ENCODE data around the gene ABCG1. TPM values are rescaled to one million over a fixed set of nuclear protein-coding genes. Genes with fewer than 3 reads are reported as not detected.

ABCG1 gene
- total RNA-seq, 1 experiment from 2014 or later: 5.6 TPM

DNA sequence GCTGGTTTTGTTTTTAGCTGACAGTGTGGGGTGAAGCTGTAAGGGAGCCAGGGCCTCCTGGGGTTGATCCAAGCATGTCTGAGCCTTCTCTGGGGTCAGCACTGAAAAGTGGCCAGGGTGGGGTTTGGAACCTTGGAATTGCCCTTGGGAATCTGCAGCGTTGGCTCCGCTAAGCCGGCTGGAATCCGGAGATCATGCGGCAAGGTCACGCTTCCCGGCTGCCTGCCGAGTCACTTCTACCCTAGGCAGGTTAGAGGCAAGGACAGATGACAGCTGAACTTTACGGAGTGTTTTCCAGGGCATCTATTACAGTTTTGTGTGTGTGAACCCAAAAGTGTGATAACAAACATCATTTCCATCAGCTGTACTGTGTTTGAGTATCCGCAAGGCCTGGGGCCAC is 17.1 kb downstream of the ABCG1 start:
- Histone ChIP-seq H3K9me2 (ENCODE audit: insufficient read depth) (no peaks in the 10 kb centered on the region), H3K9me3 (ENCODE audit: insufficient read depth, low read depth) (no peaks in the 10 kb centered on the region), H3K4me1 (replicated peaks; ENCODE audit: insufficient read depth) (peaks cover 36% of the 10 kb centered on the region), H3K4me3 (no peak overlapping the region), H3K27me3 (ENCODE audit: insufficient read depth, low read depth) (no peaks in the 10 kb centered on the region), H2AFZ (no peak overlapping the region), H3K79me2 (ENCODE audit: low read depth) (no peaks in the 10 kb centered on the region), H4K20me1 (ENCODE audit: insufficient read depth) (no peaks in the 10 kb centered on the region), H3K36me3 (ENCODE audit: low read depth) (no peaks in the 10 kb centered on the region), H3K4me2 (no peak overlapping the region), H3K27ac (no peak overlapping the region), H3F3A (ENCODE audit: insufficient read depth, low read depth) (peaks cover 10% of the 10 kb centered on the region; the same call in 1 of the 2 replicates)
- BruUV-seq (replicated peaks): no TSS peak
- intact Hi-C loops (cut with micrococcal nuclease; ENCODE audit: unreplicated experiment): no loop called here
- ChIA-PET POLR2A (ENCODE audit: unreplicated experiment) (no interaction called here), CTCF (no interaction called here)
- no peak for DNase-seq
- TF ChIP-seq EZH2 (IDR thresholded peaks at IDR 0.05; ENCODE audit: low read depth): no peak
- TF ChIP-seq, protein P1, sequence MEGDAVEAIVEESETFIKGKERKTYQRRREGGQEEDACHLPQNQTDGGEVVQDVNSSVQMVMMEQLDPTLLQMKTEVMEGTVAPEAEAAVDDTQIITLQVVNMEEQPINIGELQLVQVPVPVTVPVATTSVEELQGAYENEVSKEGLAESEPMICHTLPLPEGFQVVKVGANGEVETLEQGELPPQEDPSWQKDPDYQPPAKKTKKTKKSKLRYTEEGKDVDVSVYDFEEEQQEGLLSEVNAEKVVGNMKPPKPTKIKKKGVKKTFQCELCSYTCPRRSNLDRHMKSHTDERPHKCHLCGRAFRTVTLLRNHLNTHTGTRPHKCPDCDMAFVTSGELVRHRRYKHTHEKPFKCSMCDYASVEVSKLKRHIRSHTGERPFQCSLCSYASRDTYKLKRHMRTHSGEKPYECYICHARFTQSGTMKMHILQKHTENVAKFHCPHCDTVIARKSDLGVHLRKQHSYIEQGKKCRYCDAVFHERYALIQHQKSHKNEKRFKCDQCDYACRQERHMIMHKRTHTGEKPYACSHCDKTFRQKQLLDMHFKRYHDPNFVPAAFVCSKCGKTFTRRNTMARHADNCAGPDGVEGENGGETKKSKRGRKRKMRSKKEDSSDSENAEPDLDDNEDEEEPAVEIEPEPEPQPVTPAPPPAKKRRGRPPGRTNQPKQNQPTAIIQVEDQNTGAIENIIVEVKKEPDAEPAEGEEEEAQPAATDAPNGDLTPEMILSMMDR (conservative IDR thresholded peaks at IDR 0.05): no peak

DNA sequence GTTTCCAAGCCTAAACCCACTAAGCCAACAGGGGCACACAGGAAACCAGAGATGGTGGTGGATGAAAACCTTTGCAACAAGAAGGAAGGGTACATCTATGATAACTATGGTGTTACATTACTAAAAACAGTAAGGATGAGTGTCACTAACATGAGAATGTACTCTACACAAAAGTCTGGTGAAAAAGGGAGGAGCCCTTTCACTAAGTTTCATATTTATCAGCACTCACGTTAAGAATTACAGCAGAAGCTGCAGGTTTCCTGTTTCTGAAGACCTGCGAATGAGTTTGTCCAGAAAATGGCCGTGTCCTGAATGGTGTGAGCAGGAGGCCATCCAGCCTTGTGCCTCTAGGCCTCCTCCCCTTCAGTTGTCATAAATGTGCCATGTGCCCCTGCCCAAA is 17.8 kb downstream of the ABCG1 start:
- BruUV-seq (replicated peaks): no TSS peak
- Histone ChIP-seq H3F3A (ENCODE audit: insufficient read depth, low read depth) (peaks cover 10% of the 10 kb centered on the region; the same call in 1 of the 2 replicates), H3K27me3 (ENCODE audit: insufficient read depth, low read depth) (no peaks in the 10 kb centered on the region), H3K9me2 (ENCODE audit: insufficient read depth) (no peaks in the 10 kb centered on the region), H3K79me2 (ENCODE audit: low read depth) (no peaks in the 10 kb centered on the region), H4K20me1 (ENCODE audit: insufficient read depth) (no peaks in the 10 kb centered on the region), H3K4me2 (no peak overlapping the region), H3K4me3 (no peak overlapping the region), H3K36me3 (ENCODE audit: low read depth) (no peaks in the 10 kb centered on the region), H3K27ac (no peak overlapping the region), H2AFZ (no peak overlapping the region), H3K4me1 (replicated peaks; ENCODE audit: insufficient read depth) (peaks cover 36% of the 10 kb centered on the region), H3K9me3 (ENCODE audit: insufficient read depth, low read depth) (no peaks in the 10 kb centered on the region)
- POLR2A ChIA-PET (ENCODE audit: unreplicated experiment): no interaction called here
- intact Hi-C loops (cut with micrococcal nuclease; ENCODE audit: unreplicated experiment): no loop called here
- CTCF ChIA-PET: no interaction called here
- TF ChIP-seq, protein P1 (conservative IDR thresholded peaks at IDR 0.05): no peak
- TF ChIP-seq EZH2 (IDR thresholded peaks at IDR 0.05; ENCODE audit: low read depth): no peak
- DNase-seq: no peak

DNA sequence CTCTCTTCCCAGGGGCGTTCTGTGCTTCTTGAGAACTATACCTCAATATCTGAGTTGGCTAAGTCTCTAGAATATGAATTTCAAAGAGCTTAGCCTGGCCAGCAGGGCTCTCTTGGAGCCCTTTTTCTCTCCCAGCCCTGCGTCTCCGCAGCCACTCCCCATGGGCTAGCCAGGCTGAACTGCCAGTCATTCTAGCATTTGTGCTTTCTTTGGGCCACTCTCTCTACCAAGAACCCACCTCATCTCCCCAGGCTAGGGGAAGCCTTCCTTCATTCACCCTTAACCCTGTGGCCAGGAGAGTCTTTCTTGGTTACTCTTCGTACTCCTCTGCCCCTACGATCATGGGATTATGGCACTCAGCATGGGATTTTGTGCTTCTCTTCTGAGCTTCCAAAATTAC is 18.2 kb downstream of the ABCG1 start:
- intact Hi-C loops (cut with micrococcal nuclease; ENCODE audit: unreplicated experiment): no loop called here
- H2AFZ ChIP-seq: no peak overlapping the region
- peaks cover 10% of the 10 kb centered on the region; the same call in 1 of the 2 replicates for H3F3A ChIP-seq (ENCODE audit: insufficient read depth, low read depth)
- H3K27ac ChIP-seq: no peak overlapping the region
- CTCF ChIA-PET: no interaction called here
- POLR2A ChIA-PET (ENCODE audit: unreplicated experiment): no interaction called here
- no peak for DNase-seq
- no peak for TF ChIP-seq EZH2 (IDR thresholded peaks at IDR 0.05; ENCODE audit: low read depth)
- TF ChIP-seq, protein P1 (conservative IDR thresholded peaks at IDR 0.05): no peak
- no TSS peak for BruUV-seq (replicated peaks)
- no peaks in the 10 kb centered on the region for H3K27me3 ChIP-seq (ENCODE audit: insufficient read depth, low read depth)
- H3K4me2 ChIP-seq: no peak overlapping the region
- no peaks in the 10 kb centered on the region for H3K36me3 ChIP-seq (ENCODE audit: low read depth)
- peaks cover 36% of the 10 kb centered on the region for H3K4me1 ChIP-seq (replicated peaks; ENCODE audit: insufficient read depth)
- H4K20me1 ChIP-seq (ENCODE audit: insufficient read depth): no peaks in the 10 kb centered on the region
- no peaks in the 10 kb centered on the region for H3K9me2 ChIP-seq (ENCODE audit: insufficient read depth)
- H3K79me2 ChIP-seq (ENCODE audit: low read depth): no peaks in the 10 kb centered on the region
- no peaks in the 10 kb centered on the region for H3K9me3 ChIP-seq (ENCODE audit: insufficient read depth, low read depth)
- no peak overlapping the region for H3K4me3 ChIP-seq
